GM18873 (cell line): ENCODE data around the gene TMEM169.
A peak's percentile ranks its signal among the peaks of the same experiment; 100 is the strongest.

Experiments
- ATAC-seq: cut with Tn5 transposase; IDR thresholded peaks from one replicate; pipeline ENCODE4 v1.9.1; 2021; ENCODE audit warnings: mild to moderate bottlenecking, moderate library complexity, moderate number of reproducible peaks; ENCODE audit not compliant: unreplicated experiment, low FRiP score

TMEM169 gene

DNA sequence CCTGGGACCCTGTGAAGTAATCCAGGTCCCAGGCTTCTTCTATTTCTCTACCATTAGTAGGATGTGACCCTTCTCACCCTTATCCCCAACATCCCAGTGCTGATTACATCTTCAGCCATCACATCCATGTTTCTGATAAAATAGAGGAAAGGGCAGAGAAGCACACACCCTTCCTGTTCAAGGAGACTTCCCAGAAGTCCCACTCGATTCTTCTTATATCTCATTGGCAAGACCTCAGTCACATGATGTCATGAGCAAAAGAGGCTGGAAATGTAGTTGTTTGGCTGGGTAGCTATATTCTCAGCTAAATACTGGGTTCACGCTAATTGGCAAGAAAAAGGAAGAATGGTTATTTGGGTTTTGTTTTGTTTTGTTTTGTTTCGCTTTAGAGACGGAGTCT, 19.4 kb downstream of the TMEM169 start:
- ATAC-seq = no peak

DNA sequence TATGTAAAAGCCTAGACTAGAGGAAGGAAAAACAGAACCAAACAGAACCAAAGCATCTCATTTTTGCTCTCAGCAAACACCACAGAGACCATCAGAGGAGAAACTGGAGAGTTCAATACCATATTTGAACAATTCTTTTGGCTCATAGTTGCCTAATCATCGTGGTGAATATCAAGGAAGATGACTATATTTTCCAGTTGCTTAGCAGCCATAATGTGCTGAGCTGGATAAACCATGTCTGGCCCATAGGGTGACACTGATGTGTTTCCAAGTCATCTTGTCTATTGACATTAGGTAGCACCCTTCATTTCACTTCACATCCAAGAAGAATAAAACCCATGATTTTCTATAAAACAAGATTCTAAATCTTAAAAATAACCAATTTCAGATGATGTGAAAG, 21.5 kb downstream of the TMEM169 start:
- ATAC-seq = no peak

DNA sequence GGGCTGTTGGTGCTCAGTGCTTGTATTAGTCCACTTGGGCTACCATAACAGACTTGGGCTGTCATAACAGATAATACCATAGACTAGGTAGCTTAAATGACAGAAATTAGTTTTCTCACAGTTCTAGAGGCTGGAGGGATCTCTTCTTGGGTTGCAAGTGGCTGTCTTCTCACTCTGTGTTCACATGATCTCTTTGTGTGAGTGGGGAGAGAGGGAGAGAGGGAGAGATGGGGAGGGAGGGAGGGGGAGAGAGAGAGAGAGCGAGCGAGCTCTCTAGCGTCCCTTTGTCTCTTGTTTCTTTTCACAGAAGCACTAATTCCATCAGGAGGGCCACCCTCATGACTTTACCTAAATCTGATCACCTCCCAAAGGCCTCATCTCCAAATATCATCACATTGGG, 23.0 kb downstream of the TMEM169 start:
- ATAC-seq = no peak

DNA sequence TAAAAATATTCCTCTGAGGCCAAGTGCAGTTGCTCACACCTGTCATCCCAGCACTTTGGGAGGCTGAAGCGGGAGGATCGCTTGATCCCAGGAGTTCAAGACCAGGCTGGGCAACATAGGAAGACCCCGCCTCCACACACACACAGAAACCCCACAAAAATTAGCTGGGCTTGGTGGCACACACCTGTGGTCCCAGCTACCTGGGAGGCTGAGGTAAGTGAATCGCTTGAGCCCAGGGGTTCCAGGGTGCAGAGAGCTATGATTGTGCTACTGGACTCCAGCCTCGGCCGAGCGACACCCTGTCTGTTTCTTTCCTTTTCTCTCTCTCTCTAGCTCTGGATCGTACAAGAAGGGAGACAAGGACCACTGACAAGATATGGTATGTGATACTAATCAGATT, 25.6 kb downstream of the TMEM169 start:
- no peak for ATAC-seq

DNA sequence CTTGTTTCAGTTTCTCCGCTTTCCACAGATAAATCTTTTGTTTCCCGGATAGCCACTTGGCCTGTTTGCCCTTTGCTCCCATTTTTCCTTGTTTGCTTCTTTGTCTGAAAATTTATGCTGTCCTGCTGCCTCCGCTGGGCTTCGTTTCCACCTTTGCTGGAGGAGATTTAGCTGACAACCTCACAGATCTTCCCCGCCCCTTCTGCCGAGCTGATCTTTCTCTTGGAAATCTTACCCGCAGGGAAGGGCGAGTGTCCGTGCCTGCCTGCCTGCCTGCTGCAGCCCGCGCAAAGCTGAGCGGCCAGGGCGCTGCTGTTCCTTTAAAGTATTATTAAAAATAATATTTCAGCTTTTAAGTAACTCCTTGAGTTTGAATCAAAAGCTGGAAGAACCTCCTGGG, 26.0 kb downstream of the TMEM169 start:
- no peak for ATAC-seq

DNA sequence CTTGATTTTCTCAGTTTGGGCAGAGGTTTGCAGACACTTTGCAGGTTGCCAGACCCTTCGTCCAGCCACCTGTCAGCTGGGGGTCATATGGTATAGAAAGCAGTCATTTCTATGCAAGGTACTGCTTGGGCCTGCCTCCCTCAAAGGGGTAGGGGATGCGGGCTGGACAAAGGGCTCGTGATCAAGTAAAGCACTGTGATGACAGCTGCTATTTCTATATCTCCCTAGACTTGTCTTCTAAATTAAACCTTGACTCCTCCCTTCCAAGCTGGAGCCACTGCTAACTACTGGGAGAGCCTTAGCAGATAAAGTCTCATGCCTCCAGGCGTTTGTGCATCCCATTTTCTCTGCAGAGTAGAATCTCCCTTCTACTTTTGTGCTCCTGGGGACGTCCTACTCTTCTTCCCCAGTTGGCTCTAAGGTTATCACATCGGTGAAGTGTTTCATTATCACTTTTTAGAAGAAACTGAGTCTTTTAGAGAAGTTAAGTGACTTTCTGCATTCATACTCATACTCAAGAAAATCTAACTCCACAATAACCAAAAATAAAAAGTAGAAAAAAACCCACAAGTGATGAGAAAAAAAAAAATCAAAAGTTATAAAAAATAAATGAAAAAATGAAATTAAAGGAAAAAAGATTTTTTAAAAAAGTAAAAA, 26.7 kb downstream of the TMEM169 start:
- no peak for ATAC-seq

DNA sequence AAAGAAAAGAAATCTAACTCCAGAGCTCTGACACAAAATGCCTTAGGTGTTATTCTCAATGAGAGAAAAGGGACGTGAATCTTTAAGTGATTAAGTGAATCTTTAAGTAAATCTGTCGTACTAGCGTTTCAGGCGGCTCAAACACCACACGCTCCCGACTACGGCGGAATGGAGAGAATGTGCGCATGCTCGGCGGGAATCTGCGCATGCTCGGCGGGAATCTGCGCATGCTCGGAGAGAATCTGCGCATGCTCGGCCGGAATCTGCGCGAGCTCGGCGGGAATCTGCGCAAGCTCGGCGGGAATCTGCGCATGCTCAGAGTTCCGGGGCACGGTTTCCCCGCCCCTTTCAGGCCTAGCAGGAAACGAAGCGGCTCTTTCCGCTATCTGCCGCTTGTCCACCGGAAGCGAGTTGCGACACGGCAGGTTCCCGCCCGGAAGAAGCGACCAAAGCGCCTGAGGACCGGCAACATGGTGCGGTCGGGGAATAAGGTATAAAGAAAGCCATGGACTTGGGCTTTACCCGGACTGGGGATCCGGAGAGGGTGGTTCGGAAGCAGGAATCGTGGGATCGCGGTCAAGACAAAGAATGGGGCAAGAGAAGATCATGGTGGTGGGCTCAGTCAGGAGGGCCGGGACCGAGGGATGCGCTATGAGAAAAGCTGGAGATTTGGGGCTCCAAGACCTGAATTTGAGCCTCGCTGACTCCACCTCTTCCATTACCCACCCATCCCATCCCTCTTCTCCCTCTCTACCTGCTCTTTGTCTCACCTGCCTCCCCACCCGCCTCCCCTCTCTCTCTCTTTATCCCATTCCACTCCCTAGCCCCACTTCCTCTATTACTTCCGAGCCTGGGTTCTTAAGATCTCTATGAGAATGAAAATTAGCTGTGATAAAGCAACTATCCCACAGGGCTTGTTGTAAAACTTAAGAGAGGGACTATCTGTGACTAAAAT, 27.5 kb downstream of the TMEM169 start, which contains the start of gene XRCC5:
Gene XRCC5 (plus strand): TSS at position 382 of the 955 bp plus-strand sequence. CDS start 89 bp downstream, at position 471.
- peak; percentile 26 for ATAC-seq

DNA sequence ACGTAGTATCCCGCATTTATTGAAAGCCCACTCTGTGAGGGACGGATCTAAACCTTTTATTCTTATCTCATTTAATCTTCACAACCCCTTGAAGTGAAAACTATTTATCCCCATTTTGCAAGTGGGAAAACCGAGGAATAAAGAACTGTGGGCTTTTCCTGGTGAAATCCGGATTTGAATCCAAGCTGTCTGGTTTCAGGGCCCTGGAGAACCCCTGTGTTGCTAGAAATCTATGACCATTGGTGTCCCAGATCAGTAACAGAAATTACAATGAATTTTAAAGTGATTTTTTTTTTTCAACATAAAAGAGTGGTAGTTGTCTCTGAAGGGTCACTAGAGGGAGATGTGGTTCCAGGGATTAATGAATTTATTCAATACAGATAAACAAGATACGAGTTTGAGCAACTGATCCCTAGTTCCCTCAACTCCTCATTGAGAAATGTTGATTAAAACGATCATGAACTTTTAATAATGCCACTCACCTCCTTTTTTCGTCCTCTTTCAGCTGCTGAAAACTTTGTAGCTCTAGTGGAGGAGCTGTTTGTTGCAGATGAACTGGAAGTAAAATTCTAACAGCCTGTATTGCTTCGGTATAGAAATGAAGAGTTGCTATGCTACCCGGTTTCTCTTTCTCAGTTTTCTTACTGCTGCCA, 28.4 kb downstream of the TMEM169 start:
- no peak for ATAC-seq

DNA sequence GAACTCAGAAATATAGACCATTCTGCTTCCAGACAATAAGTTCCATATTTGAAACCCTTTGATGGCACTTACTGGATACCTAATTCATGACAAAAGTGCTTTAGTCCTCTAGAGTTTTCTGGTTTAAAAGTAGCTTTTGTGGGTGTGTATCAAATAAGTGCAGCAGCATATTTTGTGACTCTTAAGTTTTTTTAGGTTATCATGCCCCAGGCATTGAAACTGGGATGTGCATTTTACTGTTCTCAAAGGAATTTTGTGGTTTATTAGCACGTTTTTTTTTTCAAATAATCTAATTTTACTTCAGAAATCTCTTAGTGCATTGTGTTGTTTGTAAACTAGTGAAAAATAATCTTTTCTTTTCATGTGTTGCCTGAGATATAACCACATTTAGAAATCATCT, 28.9 kb downstream of the TMEM169 start:
- ATAC-seq = no peak

DNA sequence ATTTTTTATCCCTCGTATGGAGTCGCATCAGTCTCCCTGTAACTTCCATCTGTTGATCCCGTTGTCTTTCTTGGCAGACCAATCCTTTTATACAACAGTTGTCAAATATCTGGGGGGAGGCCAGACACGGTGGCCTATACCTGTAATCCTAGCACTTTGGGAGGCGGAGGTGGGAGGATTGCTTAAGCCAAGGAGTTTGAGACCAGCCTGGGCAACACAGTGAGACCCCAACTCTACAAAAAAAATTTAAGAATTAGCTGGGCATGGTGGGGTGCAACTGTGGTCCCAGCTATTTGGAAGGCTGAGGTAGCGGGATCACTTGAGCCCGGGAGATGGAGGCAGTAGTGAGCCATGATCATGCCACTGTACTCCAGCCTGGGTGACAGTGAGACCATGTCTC, 29.4 kb downstream of the TMEM169 start:
- no peak for ATAC-seq

DNA sequence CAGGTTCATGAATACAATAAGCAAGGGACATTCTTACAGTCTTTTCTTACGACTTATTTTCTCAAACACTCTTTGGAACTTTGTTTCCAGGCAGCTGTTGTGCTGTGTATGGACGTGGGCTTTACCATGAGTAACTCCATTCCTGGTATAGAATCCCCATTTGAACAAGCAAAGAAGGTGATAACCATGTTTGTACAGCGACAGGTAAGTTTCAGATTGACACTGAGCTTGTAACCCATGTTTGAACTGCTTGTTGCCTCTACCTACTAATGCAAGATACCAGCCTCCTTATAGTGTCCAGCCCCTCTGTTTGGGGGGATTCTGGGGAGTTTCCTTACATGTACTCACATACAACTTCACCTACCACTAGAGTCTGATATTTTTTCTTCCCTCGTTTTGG, 31.2 kb downstream of the TMEM169 start:
- no peak for ATAC-seq

DNA sequence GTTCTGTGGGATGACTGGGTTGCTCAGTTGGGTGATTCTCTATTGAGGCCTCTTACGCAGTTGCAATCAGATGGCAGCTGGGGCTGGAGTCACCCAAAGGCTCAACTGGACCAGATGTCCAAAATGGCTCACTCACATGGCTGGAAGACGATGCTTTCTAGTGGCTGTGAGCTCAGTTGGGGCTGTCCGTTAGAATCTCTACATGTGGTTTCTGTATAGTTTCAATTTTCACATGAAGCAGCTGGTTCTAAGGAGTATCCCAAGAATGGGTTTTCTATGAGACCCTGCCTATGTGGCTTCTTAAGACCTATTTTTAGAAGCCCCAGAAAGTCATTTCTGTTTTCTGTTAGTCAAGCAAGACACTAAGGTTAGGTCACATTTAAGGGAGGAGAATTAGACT, 31.9 kb downstream of the TMEM169 start:
- ATAC-seq = peak; percentile 74

DNA sequence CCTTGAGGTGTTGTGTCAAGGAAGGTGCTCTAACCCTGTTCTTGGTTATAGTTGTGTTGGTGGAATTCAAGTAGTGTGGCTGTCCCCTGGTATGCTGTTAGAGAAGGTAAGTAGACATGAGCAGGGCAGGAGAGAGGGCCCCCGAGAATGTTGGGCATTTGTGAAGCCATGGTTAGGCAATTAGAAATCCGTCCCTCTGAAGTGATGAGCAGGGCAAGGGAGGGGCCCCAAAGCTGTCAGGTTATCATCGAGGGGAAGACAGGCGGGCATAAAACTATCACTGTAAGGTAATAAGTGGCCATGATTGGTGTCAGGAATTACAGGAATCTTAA, 32.6 kb downstream of the TMEM169 start:
- ATAC-seq = no peak

DNA sequence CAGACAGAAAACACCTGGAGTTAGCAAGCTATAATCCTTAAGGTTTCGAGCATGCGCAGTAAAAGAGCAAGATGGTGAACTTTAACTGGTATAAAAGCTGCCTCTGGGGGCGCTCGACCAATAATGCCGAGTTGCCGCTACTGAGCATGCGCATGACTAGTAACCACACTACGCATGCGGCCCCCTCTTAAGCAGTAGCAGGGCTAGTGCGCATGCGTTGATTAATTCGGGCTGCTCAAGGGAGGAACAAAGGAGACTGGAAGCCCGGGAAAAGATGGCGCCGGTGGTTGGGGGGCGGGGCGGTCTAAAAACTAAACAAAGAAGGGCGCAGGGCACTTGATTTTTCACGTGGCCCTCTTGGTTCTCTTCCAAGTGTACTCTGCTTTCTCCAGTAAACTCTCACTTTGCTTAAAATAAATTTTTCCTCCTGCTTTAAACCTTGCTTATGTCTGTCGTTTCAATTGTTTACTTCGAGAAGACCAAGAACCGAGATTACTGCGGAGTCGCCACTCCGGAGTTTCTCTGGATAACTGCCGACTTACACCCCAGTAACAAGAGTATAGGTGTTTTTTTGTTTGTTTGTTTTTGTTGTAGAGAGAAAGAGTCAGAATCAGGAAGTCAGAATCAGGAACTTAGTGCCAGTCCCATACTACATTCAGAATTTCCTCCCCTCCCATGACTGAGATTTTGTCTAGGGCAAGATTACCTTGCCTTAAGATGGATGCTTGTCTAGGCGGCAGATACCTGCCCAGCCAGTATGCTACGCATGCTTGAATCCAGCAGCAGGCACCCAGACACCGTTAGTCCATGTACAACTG, 33.2 kb downstream of the TMEM169 start:
- ATAC-seq = peak; percentile 45

DNA sequence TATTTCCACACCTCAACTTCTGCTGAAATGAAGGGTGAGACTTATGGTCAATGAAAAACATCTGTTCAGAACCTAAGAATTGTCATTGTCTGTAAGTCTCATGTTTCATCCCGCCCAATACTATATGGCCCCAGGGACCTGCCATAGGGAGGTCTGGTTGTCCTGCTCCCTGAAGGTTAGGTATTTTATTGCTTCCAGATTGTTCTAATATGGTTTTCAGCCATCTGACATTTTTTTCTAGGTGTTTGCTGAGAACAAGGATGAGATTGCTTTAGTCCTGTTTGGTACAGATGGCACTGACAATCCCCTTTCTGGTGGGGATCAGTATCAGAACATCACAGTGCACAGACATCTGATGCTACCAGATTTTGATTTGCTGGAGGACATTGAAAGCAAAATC, 34.7 kb downstream of the TMEM169 start:
- no peak for ATAC-seq

DNA sequence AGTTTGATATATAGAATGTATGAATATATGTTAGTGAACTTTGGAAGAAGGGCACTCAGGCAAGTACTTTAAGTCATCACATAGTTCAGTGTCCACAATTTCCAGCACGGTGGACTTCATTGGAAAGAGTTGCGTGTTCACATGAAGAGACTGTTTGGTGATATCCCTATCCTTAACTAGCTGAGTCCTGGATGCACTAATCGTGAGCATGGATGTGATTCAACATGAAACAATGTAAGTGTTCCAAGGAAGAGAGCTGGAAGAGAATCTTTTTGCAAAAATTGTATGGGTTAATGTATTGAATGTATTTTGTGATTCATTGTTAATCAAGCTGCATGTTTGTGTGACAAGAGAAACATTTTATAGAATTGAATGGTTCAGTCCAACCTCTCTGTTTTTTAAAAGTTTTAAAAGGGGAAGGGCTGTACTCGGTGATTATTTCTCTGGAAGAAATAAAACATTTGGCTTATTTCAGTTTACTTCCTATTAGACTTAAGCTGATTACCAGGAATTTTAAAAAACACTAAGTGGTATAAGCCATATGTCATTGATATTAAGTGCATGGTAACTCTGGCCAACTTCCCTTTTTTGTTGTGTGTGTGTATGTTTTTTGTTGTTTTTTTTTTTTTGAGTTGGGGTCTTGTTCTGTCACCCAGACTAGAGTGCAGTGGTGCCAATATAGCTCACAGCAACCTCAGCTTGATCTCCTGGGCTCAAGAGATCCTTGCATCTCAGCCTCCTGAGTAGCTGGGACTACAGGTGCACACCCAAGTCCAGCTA, 36.0 kb downstream of the TMEM169 start:
- no peak for ATAC-seq

DNA sequence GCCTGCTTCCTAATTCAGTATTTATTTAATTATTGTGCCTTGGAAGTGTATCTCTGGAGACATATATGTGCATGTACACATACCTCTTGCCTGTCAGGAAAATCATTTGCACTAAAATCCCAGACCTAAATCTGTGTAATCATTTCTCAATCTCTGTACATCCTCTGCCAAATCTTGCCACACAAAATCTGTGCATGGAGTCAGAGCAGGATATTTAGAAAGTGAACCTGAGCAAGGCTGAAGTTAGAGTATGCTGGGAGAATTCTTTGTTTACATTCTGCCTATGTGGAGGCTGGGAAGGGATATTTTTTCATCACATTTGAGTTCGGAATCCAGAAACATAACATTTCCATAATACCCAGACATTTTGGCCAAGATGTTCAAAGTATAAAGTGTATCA, 36.8 kb downstream of the TMEM169 start:
- ATAC-seq = no peak

DNA sequence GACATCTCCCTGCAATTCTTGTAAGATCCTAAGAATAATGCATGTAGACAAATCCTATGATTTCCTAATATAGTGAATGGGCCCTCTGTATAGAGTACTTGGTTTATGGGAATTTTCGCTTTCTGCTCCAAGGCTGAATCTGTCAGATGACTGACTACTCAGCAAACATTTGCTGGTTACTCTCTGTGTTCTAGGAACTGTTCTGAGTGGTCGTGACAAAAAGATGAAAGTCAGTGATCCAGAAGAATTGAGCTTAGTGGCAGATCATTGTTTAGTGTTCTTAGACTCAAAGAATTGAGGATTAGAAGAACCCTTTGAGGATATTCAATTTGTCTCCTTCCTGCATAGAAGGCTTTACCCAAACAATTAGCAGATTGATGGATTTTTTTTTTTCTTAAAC, 37.4 kb downstream of the TMEM169 start:
- ATAC-seq = no peak

DNA sequence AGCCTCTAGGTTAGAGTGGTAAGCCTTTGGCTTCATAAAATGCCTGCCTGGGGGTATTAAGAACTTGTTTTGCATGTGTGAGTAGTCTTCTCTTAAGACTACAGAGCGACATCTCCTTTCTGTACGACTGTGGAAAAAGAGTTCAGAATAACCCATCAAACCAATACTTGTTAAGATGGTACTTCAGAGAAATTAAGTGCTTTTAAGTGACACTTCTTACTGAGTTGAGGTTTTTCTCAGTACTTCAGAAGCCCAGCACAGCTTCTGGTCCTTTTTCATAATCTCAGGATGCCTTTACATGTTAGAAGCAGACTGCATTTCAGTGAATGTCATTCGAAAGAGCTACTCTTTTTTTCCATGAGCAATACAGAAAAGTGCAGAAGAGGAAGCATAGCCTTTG, 38.3 kb downstream of the TMEM169 start:
- ATAC-seq = no peak

DNA sequence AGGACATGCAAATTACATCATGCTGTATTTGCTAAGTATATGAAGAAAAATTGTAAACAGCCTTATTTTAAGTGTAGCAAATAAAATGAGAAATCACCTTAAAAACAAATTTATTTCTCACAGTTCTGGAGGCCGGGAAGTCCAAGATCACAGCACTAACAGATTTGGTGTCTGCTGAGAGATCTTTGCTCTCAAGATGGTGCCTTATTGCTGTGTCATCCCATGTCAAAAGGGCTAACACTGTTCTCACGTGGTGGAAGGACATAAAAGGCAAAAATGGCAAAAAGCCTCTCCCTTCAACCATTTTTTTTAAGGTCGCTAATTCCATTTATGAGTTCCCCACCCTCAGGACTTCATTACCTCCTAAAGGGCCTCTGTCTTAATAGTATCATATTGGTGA, 39.5 kb downstream of the TMEM169 start:
- ATAC-seq = no peak
